Stimulated activated CD4-positive, alpha-beta T cell treated with anti-CD3 and anti-CD28 coated beads, Interleukin-1b, Interleukin-23, amount 100 ng/mL, for 48 hours (primary cell): ENCODE data around the gene MICU2.
"Not testable (repeated sequence)": the region's sequence is repeated elsewhere in the genome, so short reads cannot be mapped to it uniquely, and the experiment has no call there.

Experiments used
- DNase-seq: peaks from one replicate; pipeline ENCODE4 v3.0.0-alpha.2; 2020

MICU2 gene

GRCh38 chr13:21590665-21591456 lies 13.1 kb downstream of the MICU2 start:
- not testable (repeated sequence) for DNase-seq

GRCh38 chr13:21590231-21590630 lies 13.7 kb downstream of the MICU2 start:
- DNase-seq = no peak

GRCh38 chr13:21589510-21589909 lies 14.5 kb downstream of the MICU2 start:
- not testable (repeated sequence) for DNase-seq

- not testable (repeated sequence) for DNase-seq
Measured at GRCh38 chr13:21588411-21588810, 15.6 kb downstream of the MICU2 start.

GRCh38 chr13:21584973-21585592 lies 18.9 kb downstream of the MICU2 start:
- no peak for DNase-seq

GRCh38 chr13:21583478-21583877 lies 20.5 kb downstream of the MICU2 start:
- DNase-seq = no peak

- no peak for DNase-seq
Measured at GRCh38 chr13:21580736-21581135, 23.2 kb downstream of the MICU2 start.

GRCh38 chr13:21579754-21580316 lies 24.1 kb downstream of the MICU2 start:
- DNase-seq = no peak

- no peak for DNase-seq
Measured at GRCh38 chr13:21578748-21579147, 25.2 kb downstream of the MICU2 start.

GRCh38 chr13:21576426-21576825 lies 27.5 kb downstream of the MICU2 start:
- no peak for DNase-seq

- no peak for DNase-seq
Measured at GRCh38 chr13:21573920-21574712, 29.9 kb downstream of the MICU2 start.

- no peak for DNase-seq
Measured at GRCh38 chr13:21569686-21570085, 34.3 kb downstream of the MICU2 start.

- DNase-seq = no peak
Measured at GRCh38 chr13:21568854-21569253, 35.1 kb downstream of the MICU2 start.

GRCh38 chr13:21567714-21568113 lies 36.3 kb downstream of the MICU2 start:
- DNase-seq = no peak

- DNase-seq = no peak
Measured at GRCh38 chr13:21557995-21558394, 46.0 kb downstream of the MICU2 start.

- no peak for DNase-seq
Measured at GRCh38 chr13:21556051-21556450, 47.9 kb downstream of the MICU2 start.

- DNase-seq = not testable (repeated sequence)
Measured at GRCh38 chr13:21553261-21553660, 50.7 kb downstream of the MICU2 start.

- no peak for DNase-seq
Measured at GRCh38 chr13:21550918-21551317, 53.1 kb downstream of the MICU2 start.

GRCh38 chr13:21549633-21550032 lies 54.3 kb downstream of the MICU2 start:
- no peak for DNase-seq

- no peak for DNase-seq
Measured at GRCh38 chr13:21548577-21548976, 55.4 kb downstream of the MICU2 start.

GRCh38 chr13:21546372-21546771 lies 57.6 kb downstream of the MICU2 start:
- DNase-seq = no peak

- no peak for DNase-seq
Measured at GRCh38 chr13:21544515-21544914, 59.5 kb downstream of the MICU2 start.

- DNase-seq = no peak
Measured at GRCh38 chr13:21542563-21542962, 61.4 kb downstream of the MICU2 start.
